K562 treated with DMSO at 1 percent for 24 hours (cell line): Measurements from ENCODE around the gene ZNF75A. TPM values are rescaled to one million over a fixed set of nuclear protein-coding genes. Genes with fewer than 3 reads are reported as not detected.

Experiments used
- total RNA-seq: library from RNA; unstranded; fragments of 300-600 nt; gene quantifications from 2 replicates; pipeline ENCODE4 v1.2.3, GENCODE V29; 2022; ENCODE audit warnings: low read depth; ENCODE audit not compliant: insufficient read depth

ZNF75A gene
- total RNA-seq, result 9.7 and 10.9 TPM in 2 replicates

DNA sequence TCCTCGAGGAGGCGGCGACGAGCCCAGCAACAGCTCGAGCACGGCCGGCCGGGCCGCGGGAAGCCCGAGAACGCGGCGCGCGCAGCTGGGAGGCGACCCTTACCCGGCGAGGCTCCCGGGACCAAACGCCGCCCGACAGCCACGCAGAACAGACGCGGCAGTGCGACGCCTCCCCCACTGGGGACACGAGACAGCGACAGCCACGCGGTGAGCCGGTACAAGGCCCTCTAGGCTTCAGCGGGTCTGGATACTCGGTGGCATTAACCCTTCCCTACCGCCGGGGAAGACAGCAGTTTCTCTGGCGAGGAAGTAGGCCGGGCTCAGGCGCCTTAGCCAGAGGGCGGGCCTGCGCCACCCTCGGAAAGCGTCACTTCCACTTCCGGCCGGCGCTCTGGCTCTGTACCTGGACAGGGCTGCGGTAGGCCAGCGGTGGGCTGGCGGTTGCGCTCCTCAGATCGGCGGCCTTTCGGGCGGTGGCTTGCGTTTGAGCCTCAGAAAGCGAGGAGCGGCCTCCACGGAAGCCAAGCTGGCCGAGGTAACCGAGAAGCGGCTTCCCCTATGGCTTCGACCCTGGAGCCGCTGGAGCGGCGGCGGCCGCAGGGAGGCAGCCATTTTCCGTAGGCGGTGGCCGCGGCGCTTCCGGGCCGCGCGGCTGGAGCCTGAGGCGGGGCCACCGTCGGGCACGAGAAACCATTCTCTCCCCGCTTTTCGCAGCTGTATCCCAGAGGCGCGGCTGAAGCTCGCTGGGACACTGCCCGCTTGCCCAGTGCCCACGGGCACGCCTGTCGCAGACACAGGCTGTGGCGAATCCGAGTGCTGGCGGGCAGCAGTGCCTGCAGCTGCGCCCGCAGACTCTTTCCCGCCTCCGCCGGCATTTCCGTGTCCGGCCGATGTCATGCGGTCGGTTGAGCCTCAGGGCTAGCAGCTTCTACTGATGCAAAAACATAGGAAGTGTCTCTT, at the start of gene ZNF75A, which contains the start of gene TIGD7:
Gene ZNF75A (plus strand): TSS at position 389 of the 960 bp plus-strand sequence. CDS start 2,932 bp downstream, outside the sequence.
Gene TIGD7 (minus strand): TSS at position 322 of the 960 bp plus-strand sequence. CDS start 4,816 bp downstream, outside the sequence.

DNA sequence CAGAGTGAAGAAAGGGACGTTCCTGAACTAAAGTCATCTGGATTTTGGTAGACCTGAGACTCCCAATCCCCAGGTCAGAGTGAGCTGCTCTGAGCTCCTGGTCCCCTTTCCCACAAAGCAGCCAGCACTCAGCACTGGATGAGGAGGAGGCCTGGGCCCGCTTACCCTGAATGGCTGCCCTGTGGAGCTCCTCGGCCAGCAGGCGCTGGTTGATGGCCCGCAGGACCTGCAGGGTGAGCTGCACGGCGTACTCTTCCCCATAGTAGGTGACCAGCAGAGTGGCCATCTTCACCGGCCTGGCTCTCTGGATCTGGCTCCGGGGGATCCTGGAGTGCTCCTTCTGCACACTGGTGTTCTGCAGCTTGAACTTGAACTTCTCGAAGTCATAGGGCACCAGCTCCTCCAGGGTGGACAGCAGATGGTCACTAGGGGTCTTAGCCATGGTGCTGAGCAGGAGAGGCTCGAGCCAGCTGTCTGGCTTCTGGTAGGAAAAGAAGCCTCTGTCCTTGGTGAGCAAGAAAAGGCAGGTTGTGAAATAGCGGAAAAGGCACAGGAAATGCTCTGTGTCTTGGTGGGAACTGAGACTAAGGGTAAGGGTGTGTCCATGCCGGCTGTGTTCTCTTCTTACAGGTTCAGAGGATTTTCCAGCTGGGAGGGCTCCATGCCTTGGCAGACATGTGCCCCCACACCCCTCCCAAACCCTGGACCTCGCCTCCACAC, 49.0 kb upstream of the ZNF75A start, which contains the start of gene MEFV:
Gene MEFV (minus strand): TSS at position 488 of the 720 bp plus-strand sequence. CDS start 46 bp downstream, at position 442.

DNA sequence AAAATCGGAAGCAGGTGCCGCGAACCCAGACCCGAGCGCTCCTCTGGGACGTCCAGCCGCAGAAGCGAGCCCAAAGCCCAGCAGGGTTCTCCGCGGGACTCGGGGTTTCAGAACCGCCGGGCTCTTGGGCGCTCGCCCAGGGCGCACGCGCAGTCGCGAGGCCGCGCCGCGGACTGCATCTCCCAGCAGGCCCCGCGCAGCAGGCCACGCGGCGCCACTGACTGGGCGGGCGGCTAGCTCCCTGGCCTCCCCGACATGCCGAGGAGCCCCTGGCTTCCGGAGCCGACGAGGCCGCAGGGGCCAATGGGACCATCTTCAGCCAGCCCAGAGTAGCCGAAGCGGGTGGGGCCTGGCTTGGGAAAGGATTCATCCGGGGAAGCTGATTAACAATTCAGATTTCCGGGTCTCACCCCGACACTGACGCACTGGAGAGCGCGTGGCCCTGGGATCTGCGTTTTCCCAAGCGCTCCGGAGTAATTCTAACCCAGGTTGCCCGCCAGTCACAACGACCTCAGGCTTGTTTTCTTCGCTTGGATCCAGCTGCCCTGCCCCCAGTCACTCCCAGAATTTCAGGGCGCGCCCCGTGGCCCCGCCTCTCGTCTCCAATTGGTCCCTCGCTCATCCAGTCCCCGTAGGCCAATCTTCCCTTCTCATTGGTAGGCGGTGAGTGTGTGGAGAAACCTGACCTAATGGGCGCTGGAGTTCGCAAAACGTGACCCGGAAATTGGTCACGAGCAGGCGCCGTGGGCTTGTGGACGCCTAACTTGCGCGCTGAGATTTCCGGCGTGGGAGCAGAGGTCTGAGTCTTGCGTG, 22.4 kb upstream of the ZNF75A start, which contains the start of gene ZNF263:
Gene ZNF263 (plus strand): TSS at position 762 of the 813 bp plus-strand sequence. CDS start 328 bp downstream, outside the sequence.

DNA sequence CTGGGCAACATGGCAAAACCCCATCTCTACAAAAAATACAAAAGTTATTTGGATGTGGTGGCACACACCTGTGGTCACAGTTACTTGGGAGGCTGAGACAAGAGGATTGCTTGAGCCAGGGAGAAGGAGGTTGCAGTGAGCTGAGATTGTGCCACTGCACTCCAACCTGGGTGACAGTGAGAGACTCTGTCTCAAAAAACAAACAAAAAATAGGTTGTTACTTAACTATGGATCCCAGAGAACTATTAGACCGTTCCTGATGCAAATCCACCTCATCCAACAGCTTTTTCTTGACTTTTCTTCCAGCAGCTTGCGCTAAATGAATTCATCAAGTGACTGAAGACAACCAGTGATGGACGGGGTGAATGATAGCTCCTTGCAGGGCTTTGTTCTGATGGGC, 50.3 kb downstream of the ZNF75A start, which contains the start of gene OR2C1:
Gene OR2C1 (plus strand): TSS at position 301 of the 400 bp plus-strand sequence. CDS start 52 bp downstream, at position 353.

Other genes with a start within 250 kb of the ZNF75A start
- gene IL32, start 239.9 kb upstream of the ZNF75A start, total RNA-seq, result 49.1 and 56.4 TPM in 2 replicates
- gene ZSCAN10, start 206.2 kb upstream of the ZNF75A start, total RNA-seq, result not detected in 2 replicates
- gene ZNF205, start 192.9 kb upstream of the ZNF75A start, total RNA-seq, result 33.8 and 35.1 TPM in 2 replicates
- 27.1 and 27.7 TPM in 2 replicates for gene ZNF213, start 170.5 kb upstream of the ZNF75A start, total RNA-seq
- not detected in 2 replicates for gene OR1F1, start 117.3 kb upstream of the ZNF75A start, total RNA-seq
- gene ZNF200, start 70.3 kb upstream of the ZNF75A start, total RNA-seq, result 6.6 and 8.7 TPM in 2 replicates
- gene MEFV, start 48.9 kb upstream of the ZNF75A start, total RNA-seq, result not detected in 2 replicates
- gene ZNF263, start 22.0 kb upstream of the ZNF75A start, total RNA-seq, result 51.0 and 56.4 TPM in 2 replicates
- 0.80 and 2.4 TPM in 2 replicates for gene TIGD7, start 67 bp upstream of the ZNF75A start, total RNA-seq
- gene OR2C1, start 50.4 kb downstream of the ZNF75A start, total RNA-seq, result not detected in 2 replicates
- gene ZSCAN32, start 95.5 kb downstream of the ZNF75A start, total RNA-seq, result 10.0 and 17.3 TPM in 2 replicates
- 14.3 and 19.1 TPM in 2 replicates for gene ZNF174, start 95.7 kb downstream of the ZNF75A start, total RNA-seq
- gene ZNF597, start 138.0 kb downstream of the ZNF75A start, total RNA-seq, result 0.23 and 0.29 TPM in 2 replicates
- gene NAA60, start 138.2 kb downstream of the ZNF75A start, total RNA-seq, result 48.1 and 58.5 TPM in 2 replicates
- not detected in 2 replicates for gene C16orf90, start 190.0 kb downstream of the ZNF75A start, total RNA-seq
- 2.3 and 4.3 TPM in 2 replicates for gene CLUAP1, start 195.5 kb downstream of the ZNF75A start, total RNA-seq